ENCODE data around the gene CRB2. TPM values are rescaled to one million over a fixed set of nuclear protein-coding genes. Genes with fewer than 3 reads are reported as not detected.
A peak's percentile ranks its signal among the peaks of the same experiment; 100 is the strongest.

CRB2 gene
- total and polyA plus RNA-seq, 2 of the 4 experiments (the other 2 are of a cell fraction) = not detected

GRCh38 chr9:123322273-123323195 is 33.5 kb upstream of the CRB2 start:
- no peak overlapping the region for H3K9ac ChIP-seq (ENCODE audit: low read depth, low read length)
- DNase-seq (no peak), ATAC-seq (ENCODE audit: low read depth) (no peak)
- H3K56ac ChIP-seq (ENCODE audit: extremely low read depth, insufficient read depth, low read length) = no peak overlapping the region
- no peak overlapping the region for H3K4ac ChIP-seq (ENCODE audit: low read depth, low read length)
- dilution Hi-C loops (cut with HindIII; ENCODE audit: low sequenced_read_pairs, unreplicated experiment) = no loop called here
- H3K36me3 ChIP-seq (ENCODE audit: control insufficient read depth, insufficient read depth, low read length) = no peaks in the 10 kb centered on the region
- H3K9me1 ChIP-seq (ENCODE audit: insufficient read depth, low read length) = no peaks in the 10 kb centered on the region
- no peak overlapping the region for H2BK120ac ChIP-seq (ENCODE audit: low read depth, low read length)
- H3K23ac ChIP-seq (ENCODE audit: low read depth, low read length) = no peak overlapping the region
- no peak overlapping the region for H4K5ac ChIP-seq (ENCODE audit: low read depth, low read length)
- no peak overlapping the region for H2BK15ac ChIP-seq (ENCODE audit: low read depth, low read length)
- in situ Hi-C loops (cut with MboI; ENCODE audit: low sequenced_read_pairs) = no loop called here
- no peak overlapping the region for H4K91ac ChIP-seq (ENCODE audit: insufficient read depth, low read depth, low read length)
- H3K9me3 ChIP-seq (ENCODE audit: control insufficient read depth, insufficient read depth, low read length) = peaks cover 4% of the 10 kb centered on the region; the same call in 1 of the 2 replicates
- no peak overlapping the region for H2AK5ac ChIP-seq (ENCODE audit: low read depth, low read length)
- no peak overlapping the region for H3K4me3 ChIP-seq (ENCODE audit: insufficient read depth, low read depth, low read length)
- no peak overlapping the region for H2AK9ac ChIP-seq (replicated peaks; ENCODE audit: low read depth, low read length, poor library complexity)
- H2AFZ ChIP-seq (replicated peaks; ENCODE audit: low read length, poor library complexity) = peak overlapping the region; percentile 2
- CTCF ChIA-PET = no interaction called here
- POLR2A ChIA-PET (ENCODE audit: unreplicated experiment) = no interaction called here
- TF ChIP-seq RAD21 (IDR thresholded peaks at IDR 0.05; ENCODE audit: low read length) = no peak
- no peak for TF ChIP-seq CHD1 (IDR thresholded peaks at IDR 0.05; ENCODE audit: low read depth, low read length)
- no peak for TF ChIP-seq RFX5 (IDR thresholded peaks at IDR 0.05; ENCODE audit: low read depth, low read length)
- no peak for TF ChIP-seq RCOR1 (IDR thresholded peaks at IDR 0.05; ENCODE audit: insufficient replicate concordance, low read length)
- TF ChIP-seq POLR2A (IDR thresholded peaks at IDR 0.05; ENCODE audit: low read depth, low read length) = no peak
- no peak for TF ChIP-seq CTCF (conservative IDR thresholded peaks at IDR 0.05; ENCODE audit: low read depth, low read length)
- no peak for TF ChIP-seq BHLHE40 (IDR thresholded peaks at IDR 0.05; ENCODE audit: low read depth, low read length)
- no peaks in the 10 kb centered on the region for H3K79me1 ChIP-seq (ENCODE audit: low read depth in 1 of 2, low read length in 2 of 2)
- H3K27ac ChIP-seq (ENCODE audit: insufficient read depth, low read length) = no peak overlapping the region
- H3K14ac ChIP-seq (replicated peaks; ENCODE audit: low read depth, low read length) = no peak overlapping the region
- no peak overlapping the region for H4K8ac ChIP-seq (ENCODE audit: low read depth in 2 of 2, low read length in 2 of 2)
- no peak overlapping the region for H2BK5ac ChIP-seq (ENCODE audit: low read depth, low read length, poor library complexity, severe bottlenecking)
- H3K18ac ChIP-seq (ENCODE audit: low read depth, low read length) = no peak overlapping the region
- intact Hi-C loops (cut with micrococcal nuclease) = no loop called here
- no TSS peak for BruUV-seq (replicated peaks)
- H3K4me2 ChIP-seq (ENCODE audit: low read depth, low read length) = no peak overlapping the region
- peaks cover 33% of the 10 kb centered on the region; the same call in 1 of the 2 replicates for H3K27me3 ChIP-seq (ENCODE audit: control insufficient read depth, insufficient read depth, low read length)
- H4K20me1 ChIP-seq (ENCODE audit: insufficient read depth, low read length) = no peaks in the 10 kb centered on the region
- WGBS, 2 experiments (ENCODE audit: extremely low coverage in 2 of 2, insufficient read length in 1 of 2) = 40% methylated on average over 7 of the region's 11 CpGs; no CpG with 5 or more reads in 1 of the 2 experiments
- no peak overlapping the region for H2BK20ac ChIP-seq (ENCODE audit: low read depth, low read length)
- H3K4me1 ChIP-seq (ENCODE audit: control insufficient read depth, insufficient read depth, low read length) = no peaks in the 10 kb centered on the region; the same call in 1 of the 2 replicates

Measured in IMR-90 (cell line).